ENCODE data around the gene MAS1L. TPM values are rescaled to one million over a fixed set of nuclear protein-coding genes. Genes with fewer than 3 reads are reported as not detected.

The MAS1L gene
- not detected for total RNA-seq (ENCODE audit: unreplicated experiment)
- long read RNA-seq: 0 reads

- Mint-ChIP-seq H3K9me3 (ENCODE audit: unreplicated experiment) (no peaks in the 10 kb centered on the region), H3K27me3 (ENCODE audit: unreplicated experiment) (no peaks in the 10 kb centered on the region), H3K4me1 (ENCODE audit: low read depth, unreplicated experiment) (no peaks in the 10 kb centered on the region), H3K4me3 (ENCODE audit: unreplicated experiment) (no peak within 1 kb of the TSS), H3K36me3 (ENCODE audit: unreplicated experiment) (no peaks in the 10 kb centered on the region), H3K27ac (ENCODE audit: unreplicated experiment) (no peak within 1 kb of the TSS)
- DNase-seq: no peak
- no peak for TF ChIP-seq CTCF (IDR thresholded peaks at IDR 0.05; ENCODE audit: partially characterized antibody, unreplicated experiment)
Measured at GRCh38 chr6:29487660-29488059, at the start of gene MAS1L. Gene MAS1L, minus strand, starts transcription at chr6:29487956. Its CDS starts 54 bp downstream, at chr6:29487902.

GRCh38 chr6:29532320-29532951 lies 44.7 kb upstream of the MAS1L start:
- no peak overlapping the region for H3K27ac Mint-ChIP-seq (ENCODE audit: unreplicated experiment)
- H3K9me3 Mint-ChIP-seq (ENCODE audit: unreplicated experiment): peaks cover 1% of the 10 kb centered on the region
- H3K27me3 Mint-ChIP-seq (ENCODE audit: unreplicated experiment): peaks cover 1% of the 10 kb centered on the region
- TF ChIP-seq CTCF (IDR thresholded peaks at IDR 0.05; ENCODE audit: partially characterized antibody, unreplicated experiment): no peak
- H3K4me3 Mint-ChIP-seq (ENCODE audit: unreplicated experiment): no peak overlapping the region
- H3K4me1 Mint-ChIP-seq (ENCODE audit: low read depth, unreplicated experiment): no peaks in the 10 kb centered on the region
- H3K36me3 Mint-ChIP-seq (ENCODE audit: unreplicated experiment): no peaks in the 10 kb centered on the region
- no peak for DNase-seq

- H3K27ac Mint-ChIP-seq (ENCODE audit: unreplicated experiment): no peak overlapping the region
- H3K9me3 Mint-ChIP-seq (ENCODE audit: unreplicated experiment): peaks cover 1% of the 10 kb centered on the region
- no peak overlapping the region for H3K4me3 Mint-ChIP-seq (ENCODE audit: unreplicated experiment)
- no peaks in the 10 kb centered on the region for H3K4me1 Mint-ChIP-seq (ENCODE audit: low read depth, unreplicated experiment)
- no peaks in the 10 kb centered on the region for H3K36me3 Mint-ChIP-seq (ENCODE audit: unreplicated experiment)
- no peak for TF ChIP-seq CTCF (IDR thresholded peaks at IDR 0.05; ENCODE audit: partially characterized antibody, unreplicated experiment)
- H3K27me3 Mint-ChIP-seq (ENCODE audit: unreplicated experiment): no peaks in the 10 kb centered on the region
- no peak for DNase-seq
Measured at GRCh38 chr6:29531668-29532067, 43.9 kb upstream of the MAS1L start.

- H3K4me3 Mint-ChIP-seq (ENCODE audit: unreplicated experiment): no peak overlapping the region
- H3K27me3 Mint-ChIP-seq (ENCODE audit: unreplicated experiment): no peaks in the 10 kb centered on the region
- H3K9me3 Mint-ChIP-seq (ENCODE audit: unreplicated experiment): peaks cover 1% of the 10 kb centered on the region
- no peaks in the 10 kb centered on the region for H3K4me1 Mint-ChIP-seq (ENCODE audit: low read depth, unreplicated experiment)
- H3K27ac Mint-ChIP-seq (ENCODE audit: unreplicated experiment): no peak overlapping the region
- H3K36me3 Mint-ChIP-seq (ENCODE audit: unreplicated experiment): no peaks in the 10 kb centered on the region
- TF ChIP-seq CTCF (IDR thresholded peaks at IDR 0.05; ENCODE audit: partially characterized antibody, unreplicated experiment): no peak
- DNase-seq: no peak
Measured at GRCh38 chr6:29530671-29531310, 43.0 kb upstream of the MAS1L start.

- Mint-ChIP-seq H3K4me3 (ENCODE audit: unreplicated experiment) (no peak overlapping the region), H3K9me3 (ENCODE audit: unreplicated experiment) (peaks cover 1% of the 10 kb centered on the region), H3K27me3 (ENCODE audit: unreplicated experiment) (no peaks in the 10 kb centered on the region), H3K36me3 (ENCODE audit: unreplicated experiment) (no peaks in the 10 kb centered on the region), H3K4me1 (ENCODE audit: low read depth, unreplicated experiment) (no peaks in the 10 kb centered on the region), H3K27ac (ENCODE audit: unreplicated experiment) (no peak overlapping the region)
- TF ChIP-seq CTCF (IDR thresholded peaks at IDR 0.05; ENCODE audit: partially characterized antibody, unreplicated experiment): no peak
- DNase-seq: no peak
Measured at GRCh38 chr6:29529956-29530355, 42.2 kb upstream of the MAS1L start.

All from glutamatergic neuron (in vitro differentiated cells).